ENCODE measurements around the gene PKD1.

DNA sequence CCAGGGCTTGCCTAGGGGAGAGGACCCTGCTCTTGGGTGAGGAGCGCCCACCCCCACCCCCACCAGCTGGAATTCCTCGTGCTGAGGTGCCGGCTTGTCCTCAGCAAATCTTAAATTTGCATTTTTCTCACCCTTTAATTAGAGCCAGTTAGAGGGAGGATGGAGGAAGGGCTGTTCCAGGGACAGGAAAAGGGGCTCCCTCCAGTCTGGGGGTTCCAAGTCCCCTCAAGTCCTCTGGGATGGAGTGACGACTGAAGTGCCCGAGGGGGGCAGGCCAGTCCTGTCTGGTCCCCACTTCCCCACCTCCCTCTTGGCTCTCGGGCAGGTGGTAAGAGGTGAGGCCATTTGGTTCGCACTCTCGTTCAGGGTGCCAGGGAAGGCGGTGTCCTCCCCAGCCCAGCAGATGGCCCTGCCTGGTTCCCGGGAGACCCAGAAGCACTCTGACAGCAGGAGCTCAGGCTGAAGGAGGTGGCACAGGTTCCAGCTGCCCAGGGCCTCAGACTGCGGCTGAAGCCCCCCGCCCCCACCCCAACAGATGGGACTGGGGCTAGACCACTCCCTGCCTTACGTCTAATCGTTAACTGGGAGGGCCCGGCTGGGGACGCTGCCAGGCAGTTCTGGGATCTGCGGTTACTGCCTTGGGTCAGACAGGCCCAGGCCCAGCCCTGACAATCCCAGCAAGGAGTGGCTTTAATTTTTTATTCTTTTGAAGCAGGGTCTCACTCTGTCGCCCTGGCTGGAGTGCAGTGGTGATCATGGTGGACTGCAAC, 14.9 kb upstream of the PKD1 start:
- no peak for TF ChIP-seq EZH2 (IDR thresholded peaks at IDR 0.05; ENCODE audit: borderline replicate concordance)
- TF ChIP-seq CTCF (IDR thresholded peaks at IDR 0.05; ENCODE audit: poor library complexity), result no peak
